ENCODE measurements around the gene PPM1M.
"Not testable (repeated sequence)": the region's sequence is repeated elsewhere in the genome, so short reads cannot be mapped to it uniquely, and the experiment has no call there.

The PPM1M gene

DNA sequence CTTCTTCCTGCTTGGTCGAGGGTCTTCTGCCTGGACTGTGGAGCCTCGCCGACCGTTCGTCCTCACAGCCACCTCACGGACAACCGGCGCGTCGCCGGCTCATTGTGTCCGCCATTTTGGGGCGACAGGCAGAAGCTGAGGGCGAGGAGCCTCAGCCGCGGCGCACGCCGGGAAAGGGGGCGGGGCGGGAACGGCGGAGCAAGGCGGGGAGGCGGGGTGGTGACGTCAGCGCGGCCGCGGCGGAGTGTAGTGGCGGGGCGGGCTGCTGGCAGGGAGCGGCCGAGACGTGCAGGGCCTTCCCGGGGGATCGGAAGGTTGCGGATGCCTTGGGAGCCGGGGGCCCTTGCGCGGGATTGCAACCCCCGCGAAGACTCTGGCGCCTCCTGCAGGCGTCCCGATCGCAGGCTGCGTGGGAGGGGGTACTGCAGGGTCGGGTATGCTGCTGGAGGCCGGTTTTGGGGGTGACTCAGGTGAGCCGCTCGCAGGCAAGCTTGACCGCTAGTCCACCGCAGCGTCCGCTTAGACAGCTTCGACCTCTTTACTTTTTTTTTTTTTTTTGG is 33.0 kb downstream of the PPM1M start, which contains the start of gene WDR82:
Gene WDR82 (minus strand): TSS at position 140 of the 560 bp plus-strand sequence. CDS start 288 bp downstream, outside the sequence.
- peaks cover 4% of the 10 kb centered on the region for H3K9me3 Mint-ChIP-seq
- H3K4me1 Mint-ChIP-seq: peaks cover 43% of the 10 kb centered on the region
- peaks cover 25% of the 10 kb centered on the region for H3K36me3 Mint-ChIP-seq (ENCODE audit: low read depth)
- peak; percentile 100 for DNase-seq
- no peaks in the 10 kb centered on the region for H3K27me3 Mint-ChIP-seq (ENCODE audit: low read depth, poor library complexity)
- peak within 1 kb of the TSS; percentile 96 for H3K4me3 Mint-ChIP-seq
- TF ChIP-seq, protein P1, sequence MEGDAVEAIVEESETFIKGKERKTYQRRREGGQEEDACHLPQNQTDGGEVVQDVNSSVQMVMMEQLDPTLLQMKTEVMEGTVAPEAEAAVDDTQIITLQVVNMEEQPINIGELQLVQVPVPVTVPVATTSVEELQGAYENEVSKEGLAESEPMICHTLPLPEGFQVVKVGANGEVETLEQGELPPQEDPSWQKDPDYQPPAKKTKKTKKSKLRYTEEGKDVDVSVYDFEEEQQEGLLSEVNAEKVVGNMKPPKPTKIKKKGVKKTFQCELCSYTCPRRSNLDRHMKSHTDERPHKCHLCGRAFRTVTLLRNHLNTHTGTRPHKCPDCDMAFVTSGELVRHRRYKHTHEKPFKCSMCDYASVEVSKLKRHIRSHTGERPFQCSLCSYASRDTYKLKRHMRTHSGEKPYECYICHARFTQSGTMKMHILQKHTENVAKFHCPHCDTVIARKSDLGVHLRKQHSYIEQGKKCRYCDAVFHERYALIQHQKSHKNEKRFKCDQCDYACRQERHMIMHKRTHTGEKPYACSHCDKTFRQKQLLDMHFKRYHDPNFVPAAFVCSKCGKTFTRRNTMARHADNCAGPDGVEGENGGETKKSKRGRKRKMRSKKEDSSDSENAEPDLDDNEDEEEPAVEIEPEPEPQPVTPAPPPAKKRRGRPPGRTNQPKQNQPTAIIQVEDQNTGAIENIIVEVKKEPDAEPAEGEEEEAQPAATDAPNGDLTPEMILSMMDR (IDR thresholded peaks at IDR 0.05): peak; percentile 39
- H3K27ac Mint-ChIP-seq: peak within 1 kb of the TSS; percentile 100

DNA sequence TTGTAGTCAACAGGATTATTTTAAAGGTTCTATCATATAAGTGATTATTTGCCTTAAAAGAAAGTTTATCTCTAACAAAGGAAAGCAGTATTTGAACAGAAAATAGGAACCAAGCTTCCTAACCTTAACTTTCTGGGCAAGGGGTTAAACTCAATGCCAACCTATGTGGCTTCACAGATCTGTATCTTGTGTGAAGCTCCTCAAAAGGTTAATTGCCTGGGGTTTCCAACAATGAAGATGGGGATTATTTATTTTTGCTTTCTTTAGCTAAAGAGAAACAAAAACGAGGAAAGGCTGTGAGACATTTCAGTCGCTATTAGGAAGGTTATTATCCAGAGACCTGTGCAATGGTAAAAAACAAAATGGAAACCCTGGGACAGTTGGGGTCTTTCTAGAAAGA is 34.0 kb downstream of the PPM1M start:
- Mint-ChIP-seq H3K9me3 (no peaks in the 10 kb centered on the region), H3K36me3 (ENCODE audit: low read depth) (peaks cover 15% of the 10 kb centered on the region), H3K4me3 (peak overlapping the region; percentile 96), H3K4me1 (peaks cover 38% of the 10 kb centered on the region), H3K27me3 (ENCODE audit: low read depth, poor library complexity) (no peaks in the 10 kb centered on the region), H3K27ac (no peak overlapping the region)
- TF ChIP-seq, protein P1 (IDR thresholded peaks at IDR 0.05): no peak
- DNase-seq: no peak

DNA sequence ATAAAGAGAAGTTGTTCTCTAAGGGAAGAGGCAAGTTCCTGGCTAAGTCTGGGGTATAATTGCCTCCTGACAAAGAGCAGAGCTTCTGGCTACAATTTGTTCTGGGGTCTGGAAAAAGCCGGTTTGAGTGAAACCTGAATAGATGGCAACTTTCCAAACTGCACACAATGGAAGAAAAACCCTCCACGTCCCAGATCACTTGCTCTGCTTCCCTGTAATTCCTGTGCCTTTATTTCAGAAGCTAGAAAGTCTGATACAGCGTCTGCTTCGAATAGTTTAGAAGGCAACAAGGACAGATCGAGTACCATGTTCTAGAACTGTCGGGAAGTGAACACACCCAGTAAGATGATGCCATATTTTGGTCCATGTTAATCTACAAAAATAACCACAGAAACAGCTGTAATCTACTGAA is 34.5 kb downstream of the PPM1M start:
- H3K4me3 Mint-ChIP-seq: peak overlapping the region; percentile 48
- no peaks in the 10 kb centered on the region for H3K27me3 Mint-ChIP-seq (ENCODE audit: low read depth, poor library complexity)
- no peak for DNase-seq
- H3K9me3 Mint-ChIP-seq: no peaks in the 10 kb centered on the region
- H3K27ac Mint-ChIP-seq: no peak overlapping the region
- peaks cover 11% of the 10 kb centered on the region for H3K36me3 Mint-ChIP-seq (ENCODE audit: low read depth)
- peaks cover 39% of the 10 kb centered on the region for H3K4me1 Mint-ChIP-seq
- TF ChIP-seq, protein P1 (IDR thresholded peaks at IDR 0.05): no peak

DNA sequence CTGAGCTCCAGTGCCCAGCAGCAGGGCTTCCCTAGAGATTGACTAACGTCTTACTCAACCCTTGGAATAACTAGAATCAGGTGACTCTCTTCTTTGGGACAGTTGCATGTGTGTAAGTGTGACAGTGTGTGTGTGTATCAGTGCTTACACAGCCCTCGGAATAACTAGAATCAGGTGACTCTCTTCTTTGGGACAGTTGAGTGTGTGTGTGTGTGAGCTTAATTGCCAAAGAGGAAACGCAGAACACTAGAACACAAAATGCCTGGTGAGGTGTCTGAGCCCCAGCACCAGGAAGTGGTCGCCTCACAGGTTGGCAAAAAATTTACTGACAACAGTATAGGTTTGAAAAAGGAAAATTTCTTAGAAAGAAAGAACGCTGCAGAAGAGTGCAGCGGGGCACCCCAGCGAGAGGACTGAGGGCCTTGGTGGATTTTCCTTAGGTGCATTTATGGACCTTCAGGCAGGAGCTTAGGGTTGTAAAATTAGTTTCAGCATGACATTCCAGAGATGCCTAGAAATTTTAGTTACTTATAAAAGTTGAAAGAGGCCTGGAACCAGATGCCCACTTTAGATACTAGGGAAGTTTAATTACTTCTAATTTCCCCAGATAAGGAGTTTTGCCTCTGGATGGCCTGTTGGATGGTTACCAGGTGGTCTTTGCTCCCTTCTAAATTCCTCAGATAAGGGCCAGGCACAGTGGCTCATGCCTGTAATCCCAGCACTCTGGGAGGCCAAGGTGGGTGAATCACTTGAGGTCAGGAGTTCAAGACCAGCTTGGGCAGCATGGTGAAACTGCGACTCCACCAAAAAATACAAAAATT is 36.6 kb downstream of the PPM1M start:
- Mint-ChIP-seq H3K9me3 (no peaks in the 10 kb centered on the region), H3K4me3 (no peak overlapping the region), H3K27me3 (ENCODE audit: low read depth, poor library complexity) (no peaks in the 10 kb centered on the region), H3K27ac (no peak overlapping the region), H3K36me3 (ENCODE audit: low read depth) (no peaks in the 10 kb centered on the region), H3K4me1 (peaks cover 33% of the 10 kb centered on the region)
- DNase-seq: no peak
- TF ChIP-seq, protein P1 (IDR thresholded peaks at IDR 0.05): no peak

DNA sequence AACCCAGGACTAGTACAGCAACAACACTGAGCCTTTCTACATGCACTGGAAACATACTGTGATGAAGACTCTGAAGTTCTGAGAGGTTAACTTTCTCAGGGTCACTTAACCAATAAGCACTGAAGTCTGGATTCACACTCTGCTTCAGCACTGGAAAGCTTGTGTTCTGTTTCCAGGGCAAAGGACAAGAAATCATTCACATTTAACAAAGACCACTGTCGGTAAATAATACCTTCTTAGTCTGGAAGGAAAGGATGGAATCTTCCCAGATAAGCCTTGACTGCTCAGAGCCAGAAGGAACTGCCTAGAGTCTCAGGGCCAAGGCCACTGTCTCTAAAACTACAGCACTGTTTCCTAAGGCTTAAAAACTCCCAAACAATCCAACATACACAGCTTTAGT is 37.7 kb downstream of the PPM1M start:
- no peaks in the 10 kb centered on the region for H3K27me3 Mint-ChIP-seq (ENCODE audit: low read depth, poor library complexity)
- H3K4me3 Mint-ChIP-seq: no peak overlapping the region
- DNase-seq: no peak
- peaks cover 30% of the 10 kb centered on the region for H3K4me1 Mint-ChIP-seq
- no peaks in the 10 kb centered on the region for H3K36me3 Mint-ChIP-seq (ENCODE audit: low read depth)
- no peak overlapping the region for H3K27ac Mint-ChIP-seq
- no peaks in the 10 kb centered on the region for H3K9me3 Mint-ChIP-seq
- TF ChIP-seq, protein P1 (IDR thresholded peaks at IDR 0.05): no peak

DNA sequence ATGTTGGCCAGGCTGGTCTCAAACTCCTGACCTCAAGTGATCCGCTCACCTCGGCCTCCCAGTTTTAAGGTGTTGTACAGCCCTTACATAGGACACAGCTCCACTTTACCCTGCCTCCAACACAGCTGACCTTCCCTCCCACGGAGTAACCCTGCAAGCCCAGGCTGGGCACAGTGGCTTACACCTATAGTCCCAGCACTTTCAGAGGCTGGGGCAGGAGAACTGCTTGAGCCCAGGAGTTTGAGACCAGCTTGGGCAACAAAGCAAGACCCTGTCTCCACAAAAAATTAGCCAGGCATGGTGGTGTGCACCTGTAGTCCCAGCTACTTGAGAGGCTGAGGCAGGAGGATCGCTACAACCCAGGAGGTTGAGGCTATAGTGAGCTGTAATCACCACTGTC is 38.5 kb downstream of the PPM1M start:
- H3K27ac Mint-ChIP-seq; H3K27me3 Mint-ChIP-seq (ENCODE audit: low read depth, poor library complexity); H3K4me3 Mint-ChIP-seq; H3K9me3 Mint-ChIP-seq; DNase-seq; H3K36me3 Mint-ChIP-seq (ENCODE audit: low read depth): not testable (repeated sequence)
- peaks cover 31% of the 10 kb centered on the region for H3K4me1 Mint-ChIP-seq
